Activated CD8-positive, alpha-beta memory T cell treated with anti-CD3 and anti-CD28 coated beads for 1 hour (primary cell): ENCODE measurements around the gene RNF39.
"Not testable (repeated sequence)": the region's sequence is repeated elsewhere in the genome, so short reads cannot be mapped to it uniquely, and the experiment has no call there.

Experiments
- DNase-seq, 2 donors: peaks; one replicate each; pipeline ENCODE4 v3.0.0-alpha.2; 2020; ENCODE audit warnings: low read depth in 1 of 2; ENCODE audit errors: extremely low read depth in 1 of 2

RNF39 gene

DNA sequence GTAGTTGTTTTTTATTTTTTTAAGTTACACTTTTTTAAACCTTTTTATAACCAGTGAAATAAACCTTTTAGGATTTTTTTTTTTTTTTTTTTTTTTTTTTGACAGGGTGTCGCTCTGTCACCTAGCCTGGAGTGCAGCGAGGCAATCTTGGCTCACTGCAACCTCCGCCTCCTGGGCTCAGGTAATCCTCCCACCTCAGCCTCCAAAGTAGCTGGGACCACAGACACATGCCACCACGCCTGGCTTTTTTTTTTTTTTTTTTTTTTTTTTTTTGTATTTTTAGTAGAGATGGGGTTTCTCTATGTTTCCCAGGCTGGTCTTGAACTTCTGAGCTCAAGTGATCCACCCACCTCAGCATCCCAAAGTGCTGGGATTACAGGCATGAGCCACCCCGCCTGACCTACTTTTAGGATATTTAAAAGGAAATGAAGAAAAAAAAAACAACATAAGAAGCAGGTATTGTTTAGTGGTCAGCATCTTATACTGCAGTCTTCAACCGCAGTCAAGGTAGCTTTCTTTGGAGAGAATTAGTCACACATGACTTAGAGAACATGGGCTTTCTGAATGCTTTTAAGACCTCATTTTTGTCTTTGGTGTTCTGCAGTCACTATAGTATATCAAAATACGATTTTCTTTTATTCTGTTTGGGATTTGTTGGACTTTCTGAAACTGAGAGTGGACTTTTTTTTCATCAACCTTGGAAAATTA is 12.9 kb downstream of the RNF39 start:
- DNase-seq: no peak

DNA sequence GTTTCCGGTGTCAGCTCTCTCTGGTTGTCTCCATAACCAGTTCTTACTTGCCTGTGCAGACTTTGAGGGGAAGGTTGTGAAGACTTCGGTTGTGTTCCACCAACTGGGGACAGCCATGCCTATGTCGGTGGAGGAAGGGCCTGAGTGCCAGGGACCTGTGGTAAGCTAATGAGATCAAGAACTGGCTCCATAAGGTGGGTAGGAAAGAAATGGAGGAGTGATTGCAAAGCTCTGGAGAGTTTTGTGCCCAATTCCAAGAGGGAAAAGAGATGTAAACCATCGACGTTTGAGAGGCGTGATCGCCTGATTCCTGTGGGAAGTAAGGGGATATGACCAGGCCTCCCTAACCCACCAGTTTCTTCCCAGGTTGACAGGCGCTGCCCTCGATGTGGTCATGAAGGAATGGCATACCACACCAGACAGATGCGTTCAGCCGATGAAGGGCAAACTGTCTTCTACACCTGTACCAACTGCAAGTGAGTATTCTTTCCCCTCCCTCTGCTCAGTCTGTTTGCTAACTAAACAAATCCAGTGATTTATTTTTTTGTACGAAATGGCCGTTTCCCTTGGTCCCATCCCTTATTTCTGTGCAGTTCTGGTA is 13.6 kb downstream of the RNF39 start:
- no peak for DNase-seq

DNA sequence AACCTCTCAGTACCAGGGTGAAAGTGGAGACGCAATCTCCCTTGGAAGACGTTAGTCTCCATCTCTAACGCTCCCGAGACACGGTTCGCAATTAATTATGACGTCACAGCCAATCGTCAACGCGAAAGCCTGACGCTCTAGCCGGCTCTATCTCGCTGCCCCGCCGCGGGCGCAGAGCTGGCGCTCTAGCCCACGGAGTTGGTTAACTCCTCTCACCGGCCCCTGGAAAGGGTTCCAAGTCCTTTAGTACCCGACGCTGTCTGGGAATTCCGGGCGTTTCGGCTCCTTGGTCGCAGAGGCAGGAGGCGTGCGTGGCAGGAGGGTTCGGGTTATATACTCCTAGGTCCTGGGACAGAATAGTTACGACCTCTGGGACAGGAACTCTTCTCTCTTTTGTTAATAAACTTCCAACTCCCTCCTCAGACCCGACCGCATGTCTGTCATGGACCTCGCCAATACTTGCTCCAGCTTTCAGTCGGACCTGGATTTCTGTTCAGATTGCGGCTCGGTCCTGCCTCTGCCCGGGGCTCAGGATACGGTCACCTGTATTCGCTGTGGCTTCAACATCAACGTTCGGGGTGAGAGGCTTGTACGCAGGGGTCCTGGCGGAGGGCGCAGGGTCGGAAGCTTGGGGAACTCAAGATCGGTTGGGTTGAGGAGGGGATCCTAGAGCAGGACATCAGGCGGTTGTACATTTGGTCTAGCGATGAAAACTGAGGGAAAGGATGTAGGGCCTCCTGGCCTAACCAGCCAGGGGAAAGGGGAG is 14.3 kb downstream of the RNF39 start, which contains the start of gene POLR1H:
Gene POLR1H, plus strand, starts transcription at position 174 of the 766 bp plus-strand sequence. Its CDS starts 260 bp downstream, at position 434.
- DNase-seq: peak; percentile 68 to 71

- no peak for DNase-seq
Measured at GRCh38 chr6:30060606-30061091, 14.9 kb downstream of the RNF39 start.

- DNase-seq: no peak
Measured at GRCh38 chr6:30055513-30055912, 20.1 kb downstream of the RNF39 start.

- no peak for DNase-seq
Measured at GRCh38 chr6:30053682-30054081, 21.9 kb downstream of the RNF39 start.

- no peak for DNase-seq
Measured at GRCh38 chr6:30047220-30047619, 28.3 kb downstream of the RNF39 start.

- no peak for DNase-seq
Measured at GRCh38 chr6:30044630-30045029, 30.9 kb downstream of the RNF39 start.

- no peak for DNase-seq
Measured at GRCh38 chr6:30043744-30044143, 31.8 kb downstream of the RNF39 start.

- no peak for DNase-seq
Measured at GRCh38 chr6:30042914-30043313, 32.7 kb downstream of the RNF39 start.

DNA sequence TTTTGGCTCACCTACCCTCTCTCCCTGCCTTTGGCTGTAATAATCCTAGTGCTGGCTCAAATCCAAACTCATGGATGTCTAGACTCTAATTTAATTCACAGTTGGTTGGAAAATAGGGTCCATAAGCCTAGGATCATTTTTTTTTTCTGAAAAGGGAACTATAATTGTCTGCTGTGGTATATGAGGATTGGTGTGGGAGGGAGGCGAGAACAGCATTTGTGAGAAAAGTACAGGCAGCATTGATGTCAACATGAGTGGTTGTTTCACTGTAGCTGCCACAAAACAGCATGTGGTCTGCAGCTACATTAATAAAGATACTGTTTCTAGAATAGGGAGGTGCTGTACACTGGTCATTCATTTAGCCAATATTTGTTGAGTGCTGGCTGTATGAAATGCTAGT is 33.1 kb downstream of the RNF39 start:
- no peak for DNase-seq

GRCh38 chr6:30041821-30042220 is 33.7 kb downstream of the RNF39 start:
- no peak for DNase-seq

DNA sequence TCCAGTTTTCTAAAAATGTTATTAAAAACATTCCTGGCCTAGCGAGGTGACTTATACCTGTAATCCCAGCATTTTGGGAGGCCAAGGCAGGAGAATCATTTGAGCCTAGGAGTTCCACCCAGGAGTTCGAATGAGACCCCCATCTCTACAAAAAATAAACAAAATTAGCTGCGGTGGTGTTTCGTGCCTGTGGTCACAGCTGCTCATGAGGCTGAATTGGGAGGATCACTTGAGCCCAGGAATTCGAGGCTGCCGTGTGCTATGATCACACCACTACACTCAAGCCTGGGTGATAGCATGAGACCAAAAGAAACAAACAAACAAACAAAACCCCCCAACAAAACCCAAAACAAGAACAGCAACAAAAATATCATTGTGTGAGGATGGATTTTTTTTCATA is 34.3 kb downstream of the RNF39 start:
- DNase-seq: no peak

DNA sequence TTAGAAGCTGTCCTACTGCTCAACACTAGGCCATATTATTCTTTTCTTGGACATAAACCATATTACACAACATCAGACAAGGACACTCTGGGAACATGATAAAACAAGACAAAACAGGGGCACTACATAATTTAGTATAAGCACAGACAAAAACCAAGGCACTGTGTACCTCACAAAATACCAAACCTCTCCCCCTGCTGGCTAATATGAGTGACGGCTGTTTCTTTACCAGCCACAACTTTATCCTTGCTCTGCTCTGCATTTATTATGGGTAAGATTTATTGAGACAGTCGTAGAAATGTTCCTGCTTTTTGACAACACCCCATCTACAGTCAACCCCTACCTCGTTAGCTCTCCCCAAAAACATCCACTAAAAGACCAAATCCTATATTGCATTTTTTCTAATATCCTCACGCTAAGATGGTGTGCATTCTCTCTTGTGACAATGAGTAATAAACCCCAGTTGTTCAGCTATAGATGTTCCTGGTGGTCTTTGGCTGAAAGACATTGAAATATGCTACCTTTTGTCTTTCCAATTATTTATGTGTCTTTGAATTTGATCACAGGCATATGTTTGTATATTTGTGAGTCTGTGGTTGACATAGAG is 38.3 kb downstream of the RNF39 start:
- DNase-seq: no peak

DNA sequence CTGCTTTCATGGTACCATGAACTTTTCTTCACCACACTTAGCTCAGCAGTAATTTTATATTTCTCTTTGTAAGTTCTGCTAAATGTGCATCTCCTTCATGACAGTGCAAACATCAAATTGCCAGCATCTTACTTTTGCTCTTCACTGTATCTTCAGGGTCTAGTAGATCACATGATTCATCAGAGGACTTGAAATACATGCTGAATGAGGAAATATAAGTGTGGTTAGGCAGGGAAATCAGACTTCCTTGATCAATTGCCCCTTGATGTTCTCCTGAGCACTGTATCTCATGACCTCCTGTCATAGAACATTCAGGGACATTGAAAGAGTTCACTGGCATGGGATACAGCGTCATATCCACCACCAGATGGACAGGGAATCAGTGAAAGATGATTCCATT is 39.8 kb downstream of the RNF39 start:
- no peak for DNase-seq

DNA sequence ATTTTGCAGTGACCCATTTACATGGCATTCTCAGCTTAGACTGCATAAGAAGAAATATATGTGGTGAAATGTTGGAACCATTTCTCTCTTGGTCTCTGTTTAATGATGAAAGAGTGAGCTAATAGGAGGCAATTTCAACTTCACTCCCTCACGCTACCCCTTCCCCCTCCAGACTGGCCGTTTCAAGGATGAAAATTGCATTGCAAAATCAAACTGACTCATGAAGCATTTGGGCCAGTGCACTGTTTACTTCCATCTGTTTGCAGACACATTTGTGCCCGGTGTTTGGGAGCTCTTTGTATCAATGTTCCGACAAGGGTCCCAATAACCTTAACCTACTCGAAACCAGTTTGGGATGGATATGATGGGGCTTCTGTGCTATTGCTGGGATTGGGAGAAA is 42.1 kb downstream of the RNF39 start:
- DNase-seq: not testable (repeated sequence)

- DNase-seq: no peak
Measured at GRCh38 chr6:30031381-30031780, 44.2 kb downstream of the RNF39 start.

DNA sequence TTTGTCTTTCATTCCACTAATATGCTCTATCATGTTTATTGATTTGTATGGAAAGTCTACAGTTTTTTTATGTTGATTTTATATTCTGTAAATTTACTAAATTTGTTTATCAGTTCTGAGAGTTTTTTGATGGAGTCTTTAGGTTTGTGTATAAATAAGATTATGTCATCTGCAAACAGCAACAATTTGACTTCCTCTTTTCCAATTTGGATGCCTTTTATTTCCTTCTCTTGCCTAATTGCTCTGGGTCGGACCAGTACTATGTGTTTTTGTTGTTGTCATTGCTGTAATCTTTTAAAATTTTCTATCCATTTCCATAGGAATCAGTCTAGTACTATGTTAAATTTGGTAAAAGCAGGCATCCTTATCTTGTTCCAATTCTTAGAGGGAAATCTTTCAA is 46.0 kb downstream of the RNF39 start:
- DNase-seq: no peak

DNA sequence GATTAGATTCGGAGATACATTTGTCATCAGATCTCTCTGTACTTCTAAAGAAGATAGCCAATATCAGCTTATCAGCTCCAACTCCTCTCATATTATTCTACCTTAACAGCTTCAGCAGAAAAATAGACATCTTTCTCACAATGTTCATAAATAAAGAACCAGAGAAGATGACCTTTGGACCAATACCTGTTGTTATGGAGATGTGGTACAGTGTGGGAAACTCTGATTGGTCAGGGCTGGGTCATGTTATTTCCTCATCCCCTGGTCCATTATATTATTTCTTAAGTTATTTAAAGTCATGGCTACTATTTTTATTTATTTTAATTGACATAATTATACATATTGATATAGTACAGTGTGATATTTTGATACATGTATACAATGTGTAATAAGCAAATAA is 50.4 kb downstream of the RNF39 start:
- no peak for DNase-seq

GRCh38 chr6:30022712-30023111 is 52.9 kb downstream of the RNF39 start:
- DNase-seq: not testable (repeated sequence)

DNA sequence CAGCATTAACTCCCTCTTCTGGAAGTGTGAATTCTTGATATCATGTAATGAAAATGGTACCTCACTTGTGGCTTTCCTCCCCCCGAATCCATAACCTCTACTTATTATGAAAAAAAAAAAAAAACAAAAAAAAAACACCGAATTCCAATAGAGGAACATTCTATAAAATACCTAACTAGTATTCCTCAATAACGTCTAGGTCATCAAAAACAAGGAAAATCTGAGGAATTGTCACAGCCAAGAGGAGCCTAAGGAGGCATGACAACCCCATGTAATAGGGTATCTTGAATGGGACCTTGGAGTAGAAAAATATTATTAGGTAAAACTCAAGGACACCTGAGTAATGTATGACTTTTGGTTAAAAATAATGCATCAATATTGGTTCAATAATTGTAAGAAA is 53.4 kb downstream of the RNF39 start:
- DNase-seq: no peak
